GM21526 (cell line): ENCODE measurements around the gene TCOF1.
A peak's percentile ranks its signal among the peaks of the same experiment; 100 is the strongest.
"Not testable (repeated sequence)": the region's sequence is repeated elsewhere in the genome, so short reads cannot be mapped to it uniquely, and the experiment has no call there.

Experiments
- ATAC-seq: cut with Tn5 transposase; IDR thresholded peaks from one replicate; pipeline ENCODE4 v1.9.1; 2021; ENCODE audit warnings: moderate library complexity; ENCODE audit not compliant: unreplicated experiment, low FRiP score

TCOF1 gene

GRCh38 chr5:150419630-150420270, 62.3 kb downstream of the TCOF1 start:
- peak; percentile 58 for ATAC-seq

- ATAC-seq = no peak
Observed at GRCh38 chr5:150422075-150422474, 64.6 kb downstream of the TCOF1 start.

- ATAC-seq = no peak
Observed at GRCh38 chr5:150422758-150423157, 65.3 kb downstream of the TCOF1 start.

- ATAC-seq = not testable (repeated sequence)
Observed at GRCh38 chr5:150426165-150426564, 68.7 kb downstream of the TCOF1 start.

- ATAC-seq = no peak
Observed at GRCh38 chr5:150428106-150428876, 70.8 kb downstream of the TCOF1 start.

- ATAC-seq = no peak
Observed at GRCh38 chr5:150428978-150429377, 71.5 kb downstream of the TCOF1 start.

- no peak for ATAC-seq
Observed at GRCh38 chr5:150429410-150429873, 71.9 kb downstream of the TCOF1 start.

GRCh38 chr5:150431048-150431447, 73.6 kb downstream of the TCOF1 start:
- ATAC-seq = no peak

GRCh38 chr5:150431574-150431973, 74.1 kb downstream of the TCOF1 start:
- no peak for ATAC-seq

GRCh38 chr5:150434464-150434863, 77.0 kb downstream of the TCOF1 start:
- no peak for ATAC-seq

- ATAC-seq = peak; percentile 93
Observed at GRCh38 chr5:150436141-150436680, 78.7 kb downstream of the TCOF1 start.

- no peak for ATAC-seq
Observed at GRCh38 chr5:150438873-150439546, 81.5 kb downstream of the TCOF1 start.

GRCh38 chr5:150440948-150441812, 83.7 kb downstream of the TCOF1 start:
- no peak for ATAC-seq

- ATAC-seq = no peak
Observed at GRCh38 chr5:150441813-150442698, 84.6 kb downstream of the TCOF1 start.

GRCh38 chr5:150442699-150443080, 85.2 kb downstream of the TCOF1 start:
- ATAC-seq = no peak

GRCh38 chr5:150443242-150444075, 86.0 kb downstream of the TCOF1 start:
- no peak for ATAC-seq

GRCh38 chr5:150444770-150445169, 87.3 kb downstream of the TCOF1 start:
- ATAC-seq = no peak

- ATAC-seq = no peak
Observed at GRCh38 chr5:150446088-150446487, 88.6 kb downstream of the TCOF1 start.
